Frontal cortex (tissue), 4 donors: ENCODE results near the gene NCK2. TPM values are rescaled to one million over a fixed set of nuclear protein-coding genes. Genes with fewer than 3 reads are reported as not detected.
A peak's percentile ranks its signal among the peaks of the same experiment; 100 is the strongest.

Source experiments
- DNase-seq, 2 donors: peaks; one replicate each; pipeline ENCODE4 v3.0.0; 2012; ENCODE audit warnings: low spot score in 2 of 2
- FAIRE-seq: peaks from 2 replicates; lab custom pipeline; 2012; peaks lifted over from hg19 to GRCh38; lab: Jason Lieb, UNC
- total RNA-seq: library from RNA; depleted of rRNA; stranded (reverse); fragments of >200 nt; gene quantifications from one replicate; pipeline ENCODE4 v1.2.3, GENCODE V29; 2014
- donor health status: control.
- donor health status: control.
- donor health status: control.

The NCK2 gene
- total RNA-seq, result 84.8 TPM

- peak in 1 of 2 donors; percentile 38 for DNase-seq
- FAIRE-seq, result no peak
Measured at GRCh38 chr2:105744909-105745853, at the start of gene NCK2. TSS of gene NCK2 (plus strand) at chr2:105744912. CDS start at chr2:105855064, 110,152 bp downstream.

GRCh38 chr2:105697781-105698449 lies 46.8 kb upstream of the NCK2 start:
- DNase-seq (no peak), FAIRE-seq (no peak)

- no peak for FAIRE-seq
- no peak for DNase-seq
Measured at GRCh38 chr2:105698820-105699219, 45.9 kb upstream of the NCK2 start.

DNA sequence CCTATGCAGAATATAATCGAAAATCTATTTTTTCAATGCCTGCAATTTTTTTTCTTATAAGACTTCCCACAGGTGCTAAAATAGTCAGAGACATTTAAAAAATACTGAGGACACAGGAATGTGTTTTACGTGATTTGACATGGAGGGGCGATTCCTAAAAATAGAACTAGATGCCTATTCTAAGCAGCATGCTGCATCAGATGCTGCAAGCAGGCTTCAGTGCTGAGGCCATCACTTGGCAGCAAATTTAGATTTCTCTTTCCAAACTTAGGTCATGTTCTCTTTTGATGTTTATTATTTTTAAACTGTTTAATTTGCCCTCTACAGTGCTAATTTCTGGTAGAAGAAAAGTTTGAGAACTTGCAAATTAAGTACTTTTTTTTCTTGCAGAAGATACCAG lies 43.7 kb upstream of the NCK2 start:
- DNase-seq (no peak), FAIRE-seq (no peak)

DNA sequence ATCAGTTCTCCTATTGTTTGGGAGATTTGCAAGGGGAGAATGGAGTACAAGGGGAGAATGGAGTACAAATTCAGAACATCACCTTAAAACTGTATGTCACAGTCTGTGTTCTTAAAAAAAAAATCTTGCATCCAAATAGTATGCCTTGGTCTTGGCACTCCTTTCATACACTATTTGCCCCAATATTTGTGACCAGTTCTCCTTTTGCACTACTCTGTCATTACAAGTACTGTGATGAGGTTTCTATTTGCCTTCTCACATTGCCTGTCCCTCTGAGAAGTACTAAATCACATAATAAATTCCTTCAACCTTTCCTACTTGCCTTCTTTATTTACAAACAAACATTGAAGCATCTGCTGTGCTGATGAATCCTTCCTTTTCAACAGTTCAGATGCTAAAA lies 36.0 kb upstream of the NCK2 start:
- DNase-seq, result no peak
- no peak for FAIRE-seq

DNA sequence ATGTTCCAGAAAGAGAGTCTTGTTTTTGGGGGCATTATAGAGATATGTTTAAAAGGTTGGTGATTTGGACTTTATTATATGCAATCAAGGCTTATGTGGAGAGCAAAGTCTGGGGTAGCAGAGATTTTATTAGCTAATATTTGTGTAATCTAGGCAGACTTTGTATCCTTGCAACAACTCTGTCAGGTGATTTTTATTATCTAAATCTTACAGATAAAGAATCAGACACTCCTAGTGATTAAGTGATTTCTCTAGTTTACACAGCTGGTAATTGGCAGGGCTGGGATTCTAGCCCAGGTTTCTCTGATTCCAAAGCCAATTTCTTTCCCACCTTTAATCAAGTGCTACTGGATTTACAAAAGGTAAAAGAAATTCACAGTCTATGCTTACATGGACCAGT lies 33.3 kb upstream of the NCK2 start:
- FAIRE-seq, result no peak
- no peak for DNase-seq

- FAIRE-seq (no peak), DNase-seq (no peak)
Measured at GRCh38 chr2:105712166-105712915, 32.4 kb upstream of the NCK2 start.

GRCh38 chr2:105712981-105713596 lies 31.6 kb upstream of the NCK2 start:
- FAIRE-seq, result no peak
- DNase-seq, result no peak

DNA sequence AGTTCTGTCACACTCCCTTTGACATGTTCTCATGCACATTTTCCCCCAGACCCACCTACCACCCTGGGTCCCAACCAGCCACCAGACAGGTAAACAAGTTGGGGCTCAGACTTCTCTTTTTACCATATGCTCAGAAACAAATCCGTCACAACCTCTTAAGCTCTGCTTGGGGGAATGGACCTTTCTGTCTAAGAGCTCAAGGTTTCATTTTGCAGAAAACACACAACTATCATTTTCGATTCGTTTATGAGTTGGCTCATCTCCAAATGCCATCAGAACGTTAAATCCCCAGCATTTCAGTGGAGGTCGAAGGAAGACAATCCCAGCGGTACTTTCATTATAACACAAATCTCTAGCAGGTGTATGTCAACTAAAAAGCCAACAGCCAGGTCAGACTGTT lies 30.6 kb upstream of the NCK2 start:
- FAIRE-seq (no peak), DNase-seq (no peak)

- no peak for DNase-seq
- FAIRE-seq, result no peak
Measured at GRCh38 chr2:105718846-105719481, 25.7 kb upstream of the NCK2 start.

DNA sequence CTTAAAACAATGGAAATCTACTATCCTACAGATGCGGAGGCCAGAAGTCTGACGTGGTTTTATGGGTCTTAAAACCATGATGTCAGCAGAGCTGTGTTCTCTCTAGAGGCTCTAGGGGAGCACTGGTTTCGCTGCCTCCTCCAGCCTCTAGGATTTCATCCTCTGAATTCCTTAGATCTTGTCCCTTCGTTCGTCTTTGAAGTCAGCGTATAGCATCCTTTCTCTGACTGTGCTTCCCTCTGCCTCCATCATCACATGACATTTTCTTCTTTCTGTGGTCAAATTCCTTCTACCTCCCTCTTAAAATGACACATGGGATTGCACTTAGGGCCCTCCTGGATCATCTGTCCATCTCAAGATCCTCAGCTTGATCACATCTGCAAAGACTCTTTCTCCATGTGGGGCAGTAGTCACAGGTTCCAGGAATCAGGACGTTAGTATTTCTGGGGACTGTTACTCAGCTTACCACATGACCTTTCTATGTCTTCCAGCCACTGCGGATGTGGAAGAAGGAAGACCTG lies 22.7 kb upstream of the NCK2 start:
- FAIRE-seq (no peak), DNase-seq (no peak)

DNA sequence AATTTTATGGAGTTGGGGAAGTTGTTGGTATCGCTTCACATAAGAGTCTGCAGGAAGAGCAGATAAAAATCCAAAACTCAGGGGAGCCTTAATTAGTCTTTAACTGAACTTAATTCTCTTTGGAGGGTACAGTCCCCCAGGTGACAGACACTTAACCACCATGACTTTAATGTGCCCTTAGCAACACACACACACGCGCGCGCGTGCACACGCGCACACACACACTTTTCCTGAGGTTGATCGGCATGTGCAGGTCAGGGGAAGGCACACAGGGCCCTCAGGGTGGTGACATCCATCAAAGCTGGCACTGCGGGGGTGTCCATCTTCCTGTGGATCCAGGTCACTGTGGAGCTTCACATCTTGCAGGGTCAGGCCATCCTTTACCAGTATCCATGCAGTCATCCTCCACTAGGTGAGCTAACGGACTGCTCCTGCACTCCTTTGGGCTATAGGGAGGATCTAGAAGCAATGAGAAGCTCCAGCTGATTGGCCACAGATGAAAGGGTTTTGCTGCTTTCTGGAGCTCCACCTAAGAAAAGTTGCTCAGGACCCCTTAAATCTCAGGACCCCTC lies 21.9 kb upstream of the NCK2 start:
- DNase-seq, result no peak
- no peak for FAIRE-seq

- DNase-seq (no peak), FAIRE-seq (no peak)
Measured at GRCh38 chr2:105723431-105723830, 21.3 kb upstream of the NCK2 start.

- FAIRE-seq, result no peak
- no peak for DNase-seq
Measured at GRCh38 chr2:105725388-105725787, 19.3 kb upstream of the NCK2 start.

DNA sequence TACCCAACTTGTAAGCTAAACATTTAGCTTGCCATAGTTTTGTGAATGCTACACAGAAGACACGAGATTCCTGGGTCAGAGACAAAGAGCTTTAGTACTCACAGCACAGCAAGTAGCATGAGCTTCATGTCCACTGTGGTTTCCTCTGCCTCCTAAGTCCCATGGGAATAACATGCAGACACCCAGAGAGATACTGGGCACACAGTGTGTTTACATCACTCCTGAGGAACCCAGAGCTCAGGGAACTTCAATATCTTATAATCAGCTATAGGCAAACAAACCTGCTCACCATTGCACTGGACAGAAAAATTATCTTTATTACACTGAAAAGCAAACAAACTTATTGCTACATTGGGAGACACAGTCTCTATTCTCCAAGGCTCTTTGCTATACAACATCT lies 14.5 kb upstream of the NCK2 start:
- DNase-seq (no peak), FAIRE-seq (no peak)

- FAIRE-seq (no peak), DNase-seq (no peak)
Measured at GRCh38 chr2:105731511-105731910, 13.2 kb upstream of the NCK2 start.

DNA sequence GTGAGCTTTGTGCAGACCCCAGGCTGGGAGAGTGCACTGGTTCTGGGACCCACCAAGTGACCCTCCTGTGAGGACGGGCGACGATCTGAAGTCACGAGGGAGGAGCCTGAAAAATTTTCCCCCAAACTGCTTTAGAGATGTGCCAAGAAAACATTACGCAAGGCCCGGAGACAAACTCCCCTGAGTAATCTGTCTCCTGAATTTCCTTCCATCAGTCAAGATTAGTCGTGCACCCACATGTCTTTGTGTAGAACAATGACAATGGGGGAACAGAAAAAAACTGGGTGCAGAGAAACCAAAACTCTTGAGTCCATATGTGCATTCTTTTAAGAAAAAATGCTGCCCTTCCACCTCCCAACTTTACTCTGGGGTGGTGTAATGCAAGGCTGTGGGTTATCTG lies 12.6 kb upstream of the NCK2 start:
- FAIRE-seq, result no peak
- DNase-seq, result no peak

DNA sequence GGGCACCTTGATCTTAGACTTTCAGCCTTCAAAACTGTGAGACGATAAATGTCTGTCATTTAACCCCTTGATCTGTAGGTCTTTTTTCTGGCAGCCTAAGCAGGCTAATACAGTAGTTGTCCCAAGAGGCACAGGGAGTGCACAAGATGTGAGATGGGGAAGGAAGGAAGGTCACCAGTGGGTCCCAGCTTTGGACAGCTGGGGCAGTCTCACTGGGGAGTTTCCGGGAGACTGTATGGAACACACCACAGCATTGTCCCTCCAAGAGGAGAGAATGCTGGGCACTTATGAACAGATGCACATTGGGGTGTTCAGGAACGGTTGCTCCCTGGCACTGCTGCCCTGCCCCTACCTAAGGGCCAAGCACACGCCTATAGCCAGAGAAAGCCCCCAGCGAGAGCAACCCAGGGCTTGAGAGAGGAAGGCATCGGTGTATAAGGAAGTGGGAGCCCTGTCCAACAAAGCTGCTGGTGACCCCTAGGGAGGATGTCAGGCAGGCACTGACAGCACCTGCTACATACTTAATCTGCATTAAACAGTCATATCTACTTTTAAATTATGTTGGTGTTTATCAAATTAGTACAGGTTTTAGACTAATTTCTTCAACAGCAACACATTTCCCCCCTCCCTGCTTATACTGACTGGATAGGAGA lies 11.6 kb upstream of the NCK2 start:
- no peak for DNase-seq
- no peak for FAIRE-seq

GRCh38 chr2:105733875-105734274 lies 10.8 kb upstream of the NCK2 start:
- FAIRE-seq, result no peak

More at GRCh38 chr2:105733875-105734274, 10.8 kb upstream of the NCK2 start:
- DNase-seq, result no peak
